ENCODE measurements around the gene KIR3DL2.

GRCh38 chr19:54896036-54896435, 45.8 kb downstream of the KIR3DL2 start:
- no peak for TF ChIP-seq CTCF (conservative IDR thresholded peaks at IDR 0.05)
- TF ChIP-seq ZFX (IDR thresholded peaks at IDR 0.05): no peak

Data from C4-2B (cell line).